ENCODE data around the gene XRCC4.
A peak's percentile ranks its signal among the peaks of the same experiment; 100 is the strongest.

Gene XRCC4

DNA sequence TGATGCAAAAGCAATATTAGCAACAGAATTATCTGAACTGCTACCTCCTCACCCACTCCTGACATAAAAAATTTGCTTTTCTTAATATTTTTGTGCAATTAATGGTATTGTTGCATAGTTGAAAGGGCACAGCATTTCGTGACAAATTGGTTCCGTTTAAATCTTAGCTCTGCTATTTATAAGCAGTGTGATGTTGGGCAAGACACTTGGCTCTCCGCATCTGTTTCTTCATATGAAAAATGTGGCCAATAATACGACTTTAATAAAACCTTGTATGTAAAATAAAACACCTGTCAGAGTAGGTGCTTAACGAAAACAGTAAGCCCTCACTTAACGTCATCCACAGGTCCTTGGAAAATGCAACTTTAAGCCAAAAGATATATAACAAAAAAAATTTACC lies 4.4 kb upstream of the XRCC4 start:
- no peak for DNase-seq (ENCODE audit: low read depth)
- Histone ChIP-seq H3K9me3 (ENCODE audit: control insufficient read depth, low read length) (no peaks in the 10 kb centered on the region), H3K36me3 (ENCODE audit: control insufficient read depth, insufficient read depth, low read length, severe bottlenecking) (no peaks in the 10 kb centered on the region), H3K4me1 (ENCODE audit: control insufficient read depth, insufficient read depth, low read length) (peaks cover 55% of the 10 kb centered on the region), H3K4me3 (ENCODE audit: low read length) (peak overlapping the region; percentile 20), H3K27me3 (replicated peaks; ENCODE audit: control insufficient read depth, insufficient read depth, low read length) (no peaks in the 10 kb centered on the region), H3K9ac (ENCODE audit: low read length) (no peak overlapping the region)

GRCh38 chr5:83077662-83078261 lies 415 bp downstream of the XRCC4 start:
- Histone ChIP-seq H3K36me3 (ENCODE audit: control insufficient read depth, insufficient read depth, low read length, severe bottlenecking) (no peaks in the 10 kb centered on the region), H3K27me3 (replicated peaks; ENCODE audit: control insufficient read depth, insufficient read depth, low read length) (no peaks in the 10 kb centered on the region), H3K4me1 (ENCODE audit: control insufficient read depth, insufficient read depth, low read length) (peaks cover 35% of the 10 kb centered on the region), H3K9me3 (ENCODE audit: control insufficient read depth, low read length) (no peaks in the 10 kb centered on the region), H3K9ac (ENCODE audit: low read length) (peak overlapping the region; percentile 97), H3K4me3 (ENCODE audit: low read length) (peak overlapping the region; percentile 96)
- DNase-seq (ENCODE audit: low read depth): peak; percentile 54

DNA sequence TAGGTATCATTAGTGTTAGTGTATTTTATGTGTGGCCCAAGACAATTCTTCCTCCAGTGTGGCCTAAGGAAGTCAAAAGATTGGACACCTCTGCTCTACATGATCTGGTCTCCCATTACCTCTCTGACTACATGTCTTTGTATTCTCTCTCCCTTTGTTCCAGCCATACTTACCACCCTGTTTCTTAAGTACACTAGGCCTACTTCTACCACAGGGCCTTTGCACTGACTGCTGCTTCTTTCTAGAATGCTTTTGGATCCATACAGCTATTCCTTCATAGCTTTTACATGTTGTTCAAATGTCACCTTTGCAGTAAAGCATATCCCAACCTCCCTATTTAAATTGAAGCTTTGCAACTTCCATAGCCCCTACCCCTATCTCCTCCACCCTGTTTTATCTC lies 5.4 kb downstream of the XRCC4 start:
- Histone ChIP-seq H3K9me3 (ENCODE audit: control insufficient read depth, low read length) (no peaks in the 10 kb centered on the region), H3K9ac (ENCODE audit: low read length) (no peak overlapping the region), H3K4me3 (ENCODE audit: low read length) (no peak overlapping the region), H3K27me3 (replicated peaks; ENCODE audit: control insufficient read depth, insufficient read depth, low read length) (no peaks in the 10 kb centered on the region), H3K4me1 (ENCODE audit: control insufficient read depth, insufficient read depth, low read length) (peaks cover 22% of the 10 kb centered on the region), H3K36me3 (ENCODE audit: control insufficient read depth, insufficient read depth, low read length, severe bottlenecking) (no peaks in the 10 kb centered on the region)
- no peak for DNase-seq (ENCODE audit: low read depth)

GRCh38 chr5:83084336-83084735 lies 7.0 kb downstream of the XRCC4 start:
- H3K9ac ChIP-seq (ENCODE audit: low read length): no peak overlapping the region
- DNase-seq (ENCODE audit: low read depth): no peak
- no peaks in the 10 kb centered on the region for H3K36me3 ChIP-seq (ENCODE audit: control insufficient read depth, insufficient read depth, low read length, severe bottlenecking)
- H3K9me3 ChIP-seq (ENCODE audit: control insufficient read depth, low read length): no peaks in the 10 kb centered on the region
- H3K27me3 ChIP-seq (replicated peaks; ENCODE audit: control insufficient read depth, insufficient read depth, low read length): no peaks in the 10 kb centered on the region
- H3K4me3 ChIP-seq (ENCODE audit: low read length): no peak overlapping the region
- peaks cover 13% of the 10 kb centered on the region for H3K4me1 ChIP-seq (ENCODE audit: control insufficient read depth, insufficient read depth, low read length)

DNA sequence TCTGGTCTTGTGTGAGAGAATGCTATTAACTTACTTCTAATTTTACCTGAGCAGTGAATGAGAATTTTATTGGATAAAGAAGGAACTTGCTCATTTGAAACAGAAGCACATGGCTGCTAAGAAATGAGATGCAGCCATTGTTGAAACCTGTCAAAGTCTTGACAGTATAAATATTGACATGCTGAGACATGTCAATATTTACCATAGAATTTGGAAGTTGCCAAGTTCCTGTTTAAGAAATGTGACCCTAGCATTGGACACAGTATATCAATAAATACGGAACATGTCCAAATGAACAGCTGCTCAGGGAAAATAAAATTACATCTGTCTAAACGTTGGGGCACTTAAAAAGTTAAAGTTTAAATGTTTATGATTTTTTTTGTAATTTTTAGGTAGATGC lies 7.8 kb downstream of the XRCC4 start:
- Histone ChIP-seq H3K36me3 (ENCODE audit: control insufficient read depth, insufficient read depth, low read length, severe bottlenecking) (no peaks in the 10 kb centered on the region), H3K4me1 (ENCODE audit: control insufficient read depth, insufficient read depth, low read length) (peaks cover 13% of the 10 kb centered on the region), H3K9ac (ENCODE audit: low read length) (no peak overlapping the region), H3K27me3 (replicated peaks; ENCODE audit: control insufficient read depth, insufficient read depth, low read length) (no peaks in the 10 kb centered on the region), H3K4me3 (ENCODE audit: low read length) (no peak overlapping the region), H3K9me3 (ENCODE audit: control insufficient read depth, low read length) (no peaks in the 10 kb centered on the region)
- no peak for DNase-seq (ENCODE audit: low read depth)

DNA sequence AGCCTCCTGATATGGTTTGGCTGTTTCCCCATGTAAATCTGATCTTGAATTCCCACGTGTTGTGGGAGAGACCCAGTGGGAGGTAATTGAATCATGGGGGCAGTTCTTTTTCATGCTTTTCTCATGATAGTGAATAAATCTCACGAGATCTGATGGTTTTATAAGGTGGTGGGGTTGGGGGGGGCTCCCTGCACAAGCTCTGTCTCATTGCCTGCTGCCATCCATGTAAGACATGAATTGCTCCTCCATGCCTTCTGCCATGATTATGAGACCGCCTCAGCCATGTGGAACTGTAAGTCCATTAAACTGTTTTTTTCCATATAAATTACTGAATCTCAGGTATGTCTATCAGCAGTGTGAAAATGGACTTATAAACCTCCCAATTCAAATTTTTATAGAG lies 12.8 kb downstream of the XRCC4 start:
- H3K9ac ChIP-seq (ENCODE audit: low read length): no peak overlapping the region
- DNase-seq (ENCODE audit: low read depth): no peak
- H3K4me1 ChIP-seq (ENCODE audit: control insufficient read depth, insufficient read depth, low read length): no peaks in the 10 kb centered on the region
- H3K9me3 ChIP-seq (ENCODE audit: control insufficient read depth, low read length): peaks cover 14% of the 10 kb centered on the region
- no peak overlapping the region for H3K4me3 ChIP-seq (ENCODE audit: low read length)
- H3K27me3 ChIP-seq (replicated peaks; ENCODE audit: control insufficient read depth, insufficient read depth, low read length): no peaks in the 10 kb centered on the region
- no peaks in the 10 kb centered on the region for H3K36me3 ChIP-seq (ENCODE audit: control insufficient read depth, insufficient read depth, low read length, severe bottlenecking)

DNA sequence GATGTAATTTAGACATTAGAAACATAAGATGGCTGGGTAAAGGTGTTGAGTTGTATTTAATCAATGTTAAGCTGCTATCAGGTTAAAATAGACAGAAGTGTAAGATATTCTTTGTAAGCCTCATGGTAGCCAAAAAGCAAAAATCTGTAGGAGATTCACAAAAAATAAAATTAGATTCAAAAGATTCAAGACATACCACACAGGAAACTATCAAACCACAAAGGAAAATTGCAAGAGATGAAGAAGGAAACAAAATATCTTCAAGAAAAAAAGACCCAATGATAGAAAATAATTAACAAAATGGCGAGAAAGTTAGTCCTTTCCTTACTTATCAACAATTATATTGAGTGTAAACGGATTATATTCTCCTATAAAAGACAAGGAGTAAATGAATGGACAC lies 15.3 kb downstream of the XRCC4 start:
- Histone ChIP-seq H3K9me3 (ENCODE audit: control insufficient read depth, low read length) (peaks cover 14% of the 10 kb centered on the region), H3K36me3 (ENCODE audit: control insufficient read depth, insufficient read depth, low read length, severe bottlenecking) (no peaks in the 10 kb centered on the region), H3K27me3 (replicated peaks; ENCODE audit: control insufficient read depth, insufficient read depth, low read length) (no peaks in the 10 kb centered on the region), H3K4me3 (ENCODE audit: low read length) (no peak overlapping the region), H3K4me1 (ENCODE audit: control insufficient read depth, insufficient read depth, low read length) (peaks cover 21% of the 10 kb centered on the region), H3K9ac (ENCODE audit: low read length) (no peak overlapping the region)
- no peak for DNase-seq (ENCODE audit: low read depth)

- H3K27me3 ChIP-seq (replicated peaks; ENCODE audit: control insufficient read depth, insufficient read depth, low read length): no peaks in the 10 kb centered on the region
- no peak overlapping the region for H3K9ac ChIP-seq (ENCODE audit: low read length)
- H3K4me3 ChIP-seq (ENCODE audit: low read length): peak overlapping the region; percentile 8
- DNase-seq (ENCODE audit: low read depth): no peak
- peaks cover 31% of the 10 kb centered on the region for H3K4me1 ChIP-seq (ENCODE audit: control insufficient read depth, insufficient read depth, low read length)
- no peaks in the 10 kb centered on the region for H3K36me3 ChIP-seq (ENCODE audit: control insufficient read depth, insufficient read depth, low read length, severe bottlenecking)
- peaks cover 14% of the 10 kb centered on the region for H3K9me3 ChIP-seq (ENCODE audit: control insufficient read depth, low read length)
Observed at GRCh38 chr5:83093692-83094091, 16.3 kb downstream of the XRCC4 start.

- Histone ChIP-seq H3K4me3 (ENCODE audit: low read length) (no peak overlapping the region), H3K27me3 (replicated peaks; ENCODE audit: control insufficient read depth, insufficient read depth, low read length) (no peaks in the 10 kb centered on the region), H3K36me3 (ENCODE audit: control insufficient read depth, insufficient read depth, low read length, severe bottlenecking) (no peaks in the 10 kb centered on the region), H3K9me3 (ENCODE audit: control insufficient read depth, low read length) (peaks cover 14% of the 10 kb centered on the region), H3K9ac (ENCODE audit: low read length) (no peak overlapping the region), H3K4me1 (ENCODE audit: control insufficient read depth, insufficient read depth, low read length) (peaks cover 31% of the 10 kb centered on the region)
- no peak for DNase-seq (ENCODE audit: low read depth)
Observed at GRCh38 chr5:83095163-83095956, 18.0 kb downstream of the XRCC4 start.

- Histone ChIP-seq H3K9ac (ENCODE audit: low read length) (no peak overlapping the region), H3K4me3 (ENCODE audit: low read length) (no peak overlapping the region), H3K9me3 (ENCODE audit: control insufficient read depth, low read length) (peaks cover 14% of the 10 kb centered on the region), H3K27me3 (replicated peaks; ENCODE audit: control insufficient read depth, insufficient read depth, low read length) (no peaks in the 10 kb centered on the region), H3K4me1 (ENCODE audit: control insufficient read depth, insufficient read depth, low read length) (peaks cover 31% of the 10 kb centered on the region), H3K36me3 (ENCODE audit: control insufficient read depth, insufficient read depth, low read length, severe bottlenecking) (no peaks in the 10 kb centered on the region)
- peak; percentile 78 for DNase-seq (ENCODE audit: low read depth)
Observed at GRCh38 chr5:83095957-83096539, 18.7 kb downstream of the XRCC4 start.

- peaks cover 31% of the 10 kb centered on the region for H3K4me1 ChIP-seq (ENCODE audit: control insufficient read depth, insufficient read depth, low read length)
- peaks cover 14% of the 10 kb centered on the region for H3K9me3 ChIP-seq (ENCODE audit: control insufficient read depth, low read length)
- no peak overlapping the region for H3K9ac ChIP-seq (ENCODE audit: low read length)
- no peaks in the 10 kb centered on the region for H3K27me3 ChIP-seq (replicated peaks; ENCODE audit: control insufficient read depth, insufficient read depth, low read length)
- H3K4me3 ChIP-seq (ENCODE audit: low read length): no peak overlapping the region
- no peak for DNase-seq (ENCODE audit: low read depth)
- no peaks in the 10 kb centered on the region for H3K36me3 ChIP-seq (ENCODE audit: control insufficient read depth, insufficient read depth, low read length, severe bottlenecking)
Observed at GRCh38 chr5:83096660-83097339, 19.5 kb downstream of the XRCC4 start.
